Measurements from ENCODE around the gene KIAA0586. TPM values are rescaled to one million over a fixed set of nuclear protein-coding genes. Genes with fewer than 3 reads are reported as not detected.
"Not testable (repeated sequence)": the region's sequence is repeated elsewhere in the genome, so short reads cannot be mapped to it uniquely, and the experiment has no call there.

The KIAA0586 gene
- polyA plus RNA-seq, 1 donor = 13.0 TPM

DNA sequence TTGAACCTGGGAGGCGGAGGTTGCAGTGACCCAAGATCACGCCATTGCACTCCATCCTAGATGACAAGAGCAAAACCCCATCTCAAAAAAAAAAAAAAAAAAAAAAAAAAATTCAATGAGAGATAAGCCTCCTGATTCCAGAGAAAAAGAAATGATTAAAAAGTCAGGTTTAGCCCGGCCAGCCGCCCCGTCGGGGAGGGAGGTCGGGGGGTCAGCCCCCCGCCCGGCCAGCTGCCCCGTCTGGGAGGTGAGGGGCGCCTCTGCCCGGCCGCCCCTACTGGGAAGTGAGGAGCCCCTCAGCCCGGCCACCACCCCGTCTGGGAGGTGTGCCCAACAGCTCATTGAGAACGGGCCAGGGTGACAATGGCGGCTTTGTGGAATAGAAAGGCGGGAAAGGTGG, 160.8 kb downstream of the KIAA0586 start:
- not testable (repeated sequence) for DNase-seq
- no CpG with 5 or more reads among the region's 18 CpGs for WGBS (ENCODE audit: insufficient coverage, low lambda C conversion rate)

DNA sequence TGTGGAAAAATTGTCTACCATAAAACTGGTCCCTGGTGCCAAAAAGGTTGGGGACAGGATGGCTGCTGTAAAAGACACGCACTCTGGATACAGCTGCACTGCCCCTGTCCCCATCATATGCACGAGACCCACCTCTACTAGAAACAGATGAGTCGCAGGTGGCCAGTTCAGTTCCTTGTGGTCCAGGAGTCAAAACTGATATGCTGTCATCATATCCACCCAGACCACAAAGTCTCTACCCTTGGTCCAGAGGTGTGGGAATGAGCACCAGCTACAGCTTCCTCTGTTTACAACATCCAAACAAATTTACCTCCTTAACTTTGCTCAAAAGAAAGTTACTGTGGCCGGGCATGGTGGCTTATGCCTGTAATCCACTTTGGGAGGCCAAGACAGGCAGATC, 166.5 kb downstream of the KIAA0586 start:
- no peaks in the 10 kb centered on the region for H3K9me3 ChIP-seq (ENCODE audit: control insufficient read depth, low read depth, low read length)
- no peak overlapping the region for H3K4me3 ChIP-seq (ENCODE audit: low read length)
- WGBS (ENCODE audit: insufficient coverage, low lambda C conversion rate) = no CpG with 5 or more reads among the region's 4 CpGs

More for the DNA sequence above, 160.8 kb downstream of the KIAA0586 start:
- not testable (repeated sequence) for H3K27ac ChIP-seq (ENCODE audit: low read length); H3K9me3 ChIP-seq (ENCODE audit: control insufficient read depth, low read depth, low read length); H3K4me1 ChIP-seq (ENCODE audit: control insufficient read depth, insufficient read depth, low read length); H3K4me3 ChIP-seq (ENCODE audit: low read length); H3K27me3 ChIP-seq (ENCODE audit: control insufficient read depth, insufficient read depth, low read length); H3K36me3 ChIP-seq (ENCODE audit: control insufficient read depth, insufficient read depth, low read length)

DNA sequence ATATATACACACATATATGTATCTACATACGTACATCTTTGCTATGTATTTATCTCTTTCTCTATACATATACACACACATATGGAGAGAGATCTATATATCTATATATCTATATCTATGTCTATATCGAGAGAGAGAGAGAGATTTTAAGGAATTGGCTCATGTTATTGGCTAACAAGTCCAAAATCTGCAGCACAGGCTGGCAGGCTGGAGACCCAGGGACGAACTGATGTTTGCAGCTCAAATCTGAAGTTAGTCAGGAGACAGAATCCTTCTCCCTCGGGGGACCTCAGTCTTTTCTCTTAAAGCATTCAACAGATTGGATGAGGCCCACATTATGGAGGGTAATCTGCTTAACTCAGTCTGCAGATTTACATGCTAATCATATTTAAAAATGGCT, 169.5 kb downstream of the KIAA0586 start:
- H3K9me3 ChIP-seq (ENCODE audit: control insufficient read depth, low read depth, low read length) = no peaks in the 10 kb centered on the region
- no peaks in the 10 kb centered on the region for H3K4me1 ChIP-seq (ENCODE audit: control insufficient read depth, insufficient read depth, low read length)
- DNase-seq = no peak
- no peaks in the 10 kb centered on the region for H3K27me3 ChIP-seq (ENCODE audit: control insufficient read depth, insufficient read depth, low read length)
- no peak overlapping the region for H3K4me3 ChIP-seq (ENCODE audit: low read length)
- WGBS (ENCODE audit: insufficient coverage, low lambda C conversion rate) = 92% methylated on average over 2 of the region's 4 CpGs
- H3K36me3 ChIP-seq (ENCODE audit: control insufficient read depth, insufficient read depth, low read length) = no peaks in the 10 kb centered on the region
- H3K27ac ChIP-seq (ENCODE audit: low read length) = no peak overlapping the region

More for the DNA sequence above, 166.5 kb downstream of the KIAA0586 start:
- no peak overlapping the region for H3K27ac ChIP-seq (ENCODE audit: low read length)
- H3K36me3 ChIP-seq (ENCODE audit: control insufficient read depth, insufficient read depth, low read length) = no peaks in the 10 kb centered on the region
- no peak for DNase-seq
- H3K4me1 ChIP-seq (ENCODE audit: control insufficient read depth, insufficient read depth, low read length) = no peaks in the 10 kb centered on the region
- H3K27me3 ChIP-seq (ENCODE audit: control insufficient read depth, insufficient read depth, low read length) = no peaks in the 10 kb centered on the region

DNA sequence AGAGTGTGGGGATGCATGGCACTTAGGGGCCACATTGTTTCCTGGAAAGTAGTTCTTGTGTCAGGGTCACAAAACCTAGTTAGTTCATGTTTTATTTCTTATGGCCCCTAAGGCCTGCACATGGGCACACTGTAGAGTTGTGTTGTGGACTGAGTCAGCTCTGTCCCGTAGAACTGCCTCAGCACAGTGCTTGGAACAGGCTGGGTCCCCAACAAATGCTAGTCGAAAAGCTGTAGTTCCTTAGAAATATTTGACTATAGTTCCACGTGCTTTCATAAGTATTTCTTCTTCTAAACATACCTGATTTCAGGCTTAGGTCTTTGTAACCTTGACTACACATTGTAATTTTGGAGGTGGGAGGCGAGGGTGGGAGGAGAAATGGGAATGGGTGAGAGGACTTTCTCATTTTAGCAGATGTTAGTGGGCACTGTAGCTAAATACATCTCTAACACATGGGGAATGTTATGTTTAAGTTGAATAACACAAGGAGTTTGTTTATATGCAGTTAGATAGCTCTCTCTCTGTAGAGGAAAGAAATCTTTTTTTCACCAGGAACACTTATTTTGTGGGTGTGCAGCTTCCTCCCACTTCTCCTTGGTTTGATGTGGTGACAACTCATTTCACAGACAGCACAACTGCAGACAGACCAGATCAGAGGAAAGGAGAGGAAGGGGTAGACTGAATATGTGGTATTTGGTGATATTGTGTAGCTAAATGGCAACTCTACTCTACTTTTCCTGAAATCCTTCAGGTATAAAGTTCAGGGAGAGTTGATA, 170.7 kb downstream of the KIAA0586 start:
- Histone ChIP-seq H3K4me3 (ENCODE audit: low read length) (no peak overlapping the region), H3K27me3 (ENCODE audit: control insufficient read depth, insufficient read depth, low read length) (no peaks in the 10 kb centered on the region), H3K9me3 (ENCODE audit: control insufficient read depth, low read depth, low read length) (no peaks in the 10 kb centered on the region), H3K36me3 (ENCODE audit: control insufficient read depth, insufficient read depth, low read length) (no peaks in the 10 kb centered on the region), H3K4me1 (ENCODE audit: control insufficient read depth, insufficient read depth, low read length) (no peaks in the 10 kb centered on the region), H3K27ac (ENCODE audit: low read length) (no peak overlapping the region)
- DNase-seq = no peak
- no CpG with 5 or more reads among the region's 4 CpGs for WGBS (ENCODE audit: insufficient coverage, low lambda C conversion rate)

DNA sequence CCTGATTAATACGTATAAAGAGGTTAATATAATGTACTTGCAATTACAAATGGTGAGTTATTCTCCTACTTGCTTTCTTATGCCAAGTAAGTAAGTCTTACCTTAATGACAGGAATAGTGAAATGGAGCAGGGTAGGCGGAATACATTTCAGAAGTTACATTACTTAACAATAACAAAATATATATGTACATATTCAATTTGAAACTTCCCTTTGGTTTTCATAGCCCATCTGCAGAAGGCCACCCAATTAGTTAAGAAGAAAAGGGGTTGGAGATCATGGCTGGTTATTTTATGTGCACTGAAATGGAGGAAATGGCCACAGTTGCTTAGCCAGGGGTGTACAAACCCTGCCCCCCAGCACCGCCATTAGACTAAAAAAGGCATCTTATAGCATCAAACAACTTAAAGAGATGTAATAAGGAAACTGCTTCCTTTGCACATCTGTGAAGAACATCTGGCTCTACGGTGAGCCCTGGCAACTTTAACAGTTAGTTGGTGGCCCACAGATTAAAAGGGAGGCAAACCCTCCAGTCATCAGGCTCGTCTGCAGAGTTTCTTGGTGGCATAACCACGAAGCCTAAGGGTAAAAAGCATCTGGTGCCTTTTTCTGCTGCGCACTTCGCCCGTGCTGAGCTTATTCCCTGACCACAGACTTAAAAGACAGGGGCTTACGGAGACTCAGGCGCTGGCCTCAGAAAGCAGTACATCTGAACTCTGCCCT, 171.4 kb downstream of the KIAA0586 start:
- 82% methylated on average over 2 of the region's 11 CpGs for WGBS (ENCODE audit: insufficient coverage, low lambda C conversion rate)
- Histone ChIP-seq H3K4me1 (ENCODE audit: control insufficient read depth, insufficient read depth, low read length) (no peaks in the 10 kb centered on the region), H3K9me3 (ENCODE audit: control insufficient read depth, low read depth, low read length) (no peaks in the 10 kb centered on the region), H3K36me3 (ENCODE audit: control insufficient read depth, insufficient read depth, low read length) (no peaks in the 10 kb centered on the region), H3K27me3 (ENCODE audit: control insufficient read depth, insufficient read depth, low read length) (no peaks in the 10 kb centered on the region), H3K27ac (ENCODE audit: low read length) (no peak overlapping the region), H3K4me3 (ENCODE audit: low read length) (no peak overlapping the region)
- no peak for DNase-seq

DNA sequence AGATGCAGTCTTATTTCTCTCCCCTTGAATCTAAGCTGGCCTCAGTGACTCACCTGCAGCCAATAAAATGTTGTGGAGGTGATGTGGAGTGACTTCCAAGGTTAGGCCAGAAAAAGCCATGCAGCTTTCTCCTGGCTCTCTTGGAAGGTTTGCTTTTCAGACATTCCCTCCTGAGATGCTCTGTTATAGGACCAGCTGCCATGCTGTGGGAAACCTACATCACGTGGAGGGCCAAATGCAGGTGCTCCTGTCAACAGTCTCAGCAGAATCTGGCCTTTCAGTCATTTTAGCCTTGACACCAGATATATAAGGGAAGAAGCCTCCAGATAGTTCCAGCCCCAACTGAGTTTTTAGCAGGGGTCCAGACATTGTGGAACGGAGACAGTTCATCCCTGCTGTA, 172.2 kb downstream of the KIAA0586 start:
- Histone ChIP-seq H3K27me3 (ENCODE audit: control insufficient read depth, insufficient read depth, low read length) (no peaks in the 10 kb centered on the region), H3K4me1 (ENCODE audit: control insufficient read depth, insufficient read depth, low read length) (no peaks in the 10 kb centered on the region), H3K9me3 (ENCODE audit: control insufficient read depth, low read depth, low read length) (no peaks in the 10 kb centered on the region), H3K4me3 (ENCODE audit: low read length) (no peak overlapping the region), H3K27ac (ENCODE audit: low read length) (no peak overlapping the region), H3K36me3 (ENCODE audit: control insufficient read depth, insufficient read depth, low read length) (no peaks in the 10 kb centered on the region)
- WGBS (ENCODE audit: insufficient coverage, low lambda C conversion rate) = no CpG with 5 or more reads among the region's 2 CpGs
- DNase-seq = no peak

Other genes with a start within 250 kb of the KIAA0586 start
- gene ACTR10, start 227.6 kb upstream of the KIAA0586 start, polyA plus RNA-seq = 68.1 TPM
- gene PSMA3, start 182.9 kb upstream of the KIAA0586 start, polyA plus RNA-seq = 151 TPM
- gene ARID4A, start 129.2 kb upstream of the KIAA0586 start, polyA plus RNA-seq = 19.4 TPM
- gene TOMM20L, start 31.8 kb upstream of the KIAA0586 start, polyA plus RNA-seq = 0.24 TPM
- gene TIMM9, start 188 bp upstream of the KIAA0586 start, polyA plus RNA-seq = 73.3 TPM
- 13.5 TPM for gene DACT1, start 210.2 kb downstream of the KIAA0586 start, polyA plus RNA-seq

Data from large intestine (tissue), 3 donors.